Stimulated activated CD4-positive, alpha-beta T cell treated with anti-CD3 and anti-CD28 coated beads, Interleukin-12 subunit alpha, Interleukin-12 subunit beta, amount 100 ng/mL, for 24 hours (primary cell): ENCODE results near the gene EBF4.

Experiments used
- DNase-seq, 2 experiments: peaks; one replicate each; pipeline ENCODE4 v3.0.0-alpha.2; 2020; ENCODE audit warnings: low read depth in 2 of 2

Gene EBF4

GRCh38 chr20:2700913-2701620, 8.5 kb downstream of the EBF4 start:
- no peak for DNase-seq

- DNase-seq = no peak
These were observed 9.1 kb downstream of the EBF4 start for GRCh38 chr20:2701671-2702081.

DNA sequence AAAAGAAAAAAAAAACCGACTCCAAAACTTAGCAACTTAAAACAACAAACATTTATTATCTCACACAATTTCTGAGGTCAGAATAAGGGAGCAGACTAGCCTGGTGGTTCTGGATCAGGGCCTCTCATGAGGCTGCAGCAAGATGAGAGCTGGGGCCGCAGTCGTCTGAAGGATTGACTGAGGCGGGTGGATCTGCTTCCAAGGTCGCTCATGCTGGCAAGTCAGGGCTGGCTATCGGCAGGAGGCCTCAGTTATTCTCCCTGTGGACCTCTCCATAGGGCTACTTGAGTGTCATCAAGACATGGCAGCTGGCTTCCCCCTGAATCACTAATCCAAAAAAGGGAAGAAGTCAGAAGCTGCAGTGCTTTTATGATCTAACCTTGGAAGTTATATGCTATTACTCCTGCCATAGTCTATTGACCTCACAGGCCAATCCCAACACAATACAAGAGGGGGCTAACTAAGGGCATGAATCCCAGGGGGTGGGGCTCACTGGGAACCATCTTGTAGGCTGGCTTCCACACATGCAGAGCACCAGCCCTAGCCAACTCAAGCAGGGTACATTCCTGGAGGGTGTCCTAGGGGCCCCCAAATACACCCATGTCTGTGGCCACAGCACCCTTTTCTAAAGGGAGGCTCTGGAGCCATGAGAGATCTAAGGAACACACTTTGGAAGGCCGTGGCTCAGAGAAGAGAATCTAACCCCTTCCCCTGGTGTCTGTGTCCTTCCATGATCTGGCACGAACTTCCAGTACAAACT, 11.3 kb downstream of the EBF4 start:
- DNase-seq = no peak

DNA sequence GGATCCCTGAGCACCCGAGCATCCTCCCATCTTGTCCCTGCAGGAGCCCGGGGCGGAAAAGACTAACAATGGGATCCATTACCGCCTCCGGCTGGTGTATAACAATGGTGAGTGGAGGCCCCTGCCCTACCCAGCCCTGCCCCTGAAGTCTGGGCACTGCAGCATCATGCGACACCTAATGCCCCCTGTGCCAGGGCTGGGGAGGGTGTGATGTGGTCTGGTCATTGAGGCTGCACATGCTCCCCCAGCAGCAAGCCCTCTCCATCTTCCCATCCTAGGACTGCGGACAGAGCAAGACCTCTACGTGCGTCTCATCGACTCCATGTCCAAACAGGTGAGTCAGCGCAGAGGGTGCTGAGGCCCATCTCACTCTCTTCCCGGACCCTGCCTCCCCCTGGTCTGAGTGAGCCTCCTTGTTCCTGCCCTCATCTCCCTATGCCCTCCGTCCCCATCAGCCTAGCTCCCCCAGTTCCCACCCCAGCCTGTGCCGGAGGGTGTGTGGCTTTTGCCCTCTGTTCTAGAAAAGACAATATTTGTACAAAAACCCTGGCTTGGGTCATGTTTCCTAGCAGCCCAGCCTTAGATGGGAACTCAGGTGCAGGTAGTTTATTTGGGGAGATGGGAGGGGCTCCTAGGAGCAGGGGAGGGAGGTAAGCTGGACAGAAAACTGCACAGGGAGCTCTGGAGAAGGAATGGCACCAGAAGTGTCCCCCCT, 13.5 kb downstream of the EBF4 start:
- DNase-seq = no peak

GRCh38 chr20:2706688-2707352, 14.2 kb downstream of the EBF4 start:
- DNase-seq = no peak

DNA sequence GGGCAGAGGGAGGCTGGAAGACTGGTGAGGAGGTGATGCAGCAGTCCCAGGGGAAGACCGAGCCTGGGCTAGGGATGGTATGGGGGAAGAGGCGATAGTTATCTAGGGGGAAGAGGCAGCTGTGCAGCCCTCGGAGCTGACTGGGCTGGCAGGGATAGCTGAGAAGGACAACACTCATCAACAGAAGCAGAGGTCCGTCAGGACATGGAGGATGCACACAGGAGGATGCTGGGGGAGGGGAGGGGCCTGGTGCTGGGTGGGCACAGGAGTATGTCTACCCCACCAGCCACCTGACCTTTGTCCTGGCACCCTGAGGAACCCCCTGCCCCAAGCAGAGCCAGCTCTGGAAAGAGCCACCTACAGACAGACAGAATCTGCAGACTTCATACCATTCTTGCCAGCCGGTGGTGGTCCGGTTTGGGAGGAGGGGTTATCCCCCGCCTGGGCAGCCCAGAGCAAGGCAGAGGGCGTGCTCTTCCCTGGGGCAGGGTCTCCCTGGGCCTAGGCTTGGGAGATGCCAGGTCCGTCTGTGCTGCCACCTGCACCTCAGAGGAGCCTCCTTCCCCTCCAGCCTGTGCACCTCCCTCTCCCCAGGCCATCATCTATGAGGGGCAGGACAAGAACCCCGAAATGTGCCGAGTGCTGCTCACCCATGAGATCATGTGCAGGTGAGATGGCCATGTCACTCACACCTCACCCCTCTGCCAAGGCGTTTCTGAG, 14.9 kb downstream of the EBF4 start:
- DNase-seq = no peak

GRCh38 chr20:2708073-2708415, 15.5 kb downstream of the EBF4 start:
- DNase-seq = no peak

DNA sequence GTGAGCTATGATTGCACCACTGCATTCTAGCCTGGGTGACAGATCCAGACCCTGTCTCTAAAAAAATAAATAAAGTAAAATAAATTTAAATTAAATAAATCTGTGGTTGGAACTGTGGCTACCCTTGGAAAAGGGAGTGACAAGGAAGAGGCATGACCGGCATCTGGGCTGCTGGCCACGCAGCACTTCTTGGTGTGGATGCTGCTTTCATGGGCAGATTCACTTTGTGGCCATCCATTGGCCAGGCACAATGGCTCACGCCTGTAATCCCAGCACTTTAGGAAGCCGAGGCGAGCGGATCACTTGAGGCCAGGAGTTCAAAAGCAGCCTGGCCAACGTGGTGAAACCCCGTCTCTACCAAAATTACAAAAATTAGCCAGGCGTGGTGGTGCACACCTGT, 16.1 kb downstream of the EBF4 start:
- DNase-seq = no peak

GRCh38 chr20:2709205-2709981, 16.8 kb downstream of the EBF4 start:
- DNase-seq = no peak

GRCh38 chr20:2713285-2713684, 20.7 kb downstream of the EBF4 start:
- no peak for DNase-seq

DNA sequence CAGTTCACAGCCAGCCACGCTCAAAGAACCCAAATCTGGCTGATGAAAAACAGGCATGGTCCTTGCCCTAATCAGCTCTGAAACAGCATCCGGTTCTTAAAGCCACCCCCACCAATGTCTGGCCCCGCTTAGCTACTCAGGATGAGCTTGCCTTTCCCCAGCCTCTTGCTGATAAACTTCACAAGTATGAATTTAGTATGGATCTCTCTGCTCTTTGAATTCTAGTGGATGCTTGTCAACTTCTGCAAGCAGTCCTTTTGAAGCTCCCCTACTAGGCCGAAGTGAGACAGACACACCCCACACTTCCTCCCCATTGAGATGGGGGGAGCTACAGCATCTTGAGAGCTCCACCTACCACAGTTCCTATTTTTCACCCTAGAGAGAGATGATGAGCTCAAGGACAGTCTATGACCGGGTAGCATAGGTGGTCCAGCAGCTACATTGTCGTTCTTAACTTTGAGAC, 36.7 kb downstream of the EBF4 start:
- DNase-seq = no peak

- DNase-seq = no peak
These were observed 37.2 kb downstream of the EBF4 start for GRCh38 chr20:2729791-2730190.

DNA sequence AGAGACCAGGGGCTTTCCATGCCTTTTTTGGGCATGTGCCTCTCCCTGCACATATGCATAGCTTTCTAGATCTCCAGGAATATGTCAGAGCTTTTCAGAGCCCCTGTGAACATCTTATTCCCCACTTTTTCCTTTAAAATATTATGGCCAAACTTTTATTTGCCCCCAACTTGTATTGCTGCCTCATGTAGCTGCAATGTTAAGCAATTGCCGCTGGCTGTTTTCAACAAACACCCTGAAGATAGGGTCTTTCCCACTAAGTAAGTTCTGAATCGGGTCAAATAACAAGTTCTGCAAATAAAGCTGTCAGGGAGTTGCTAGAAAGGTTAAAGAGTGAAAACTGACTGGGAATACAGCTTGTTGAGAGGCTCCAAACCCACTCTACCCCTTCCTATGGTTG, 42.3 kb downstream of the EBF4 start:
- no peak for DNase-seq

GRCh38 chr20:2736441-2736840, 43.9 kb downstream of the EBF4 start:
- no peak for DNase-seq

DNA sequence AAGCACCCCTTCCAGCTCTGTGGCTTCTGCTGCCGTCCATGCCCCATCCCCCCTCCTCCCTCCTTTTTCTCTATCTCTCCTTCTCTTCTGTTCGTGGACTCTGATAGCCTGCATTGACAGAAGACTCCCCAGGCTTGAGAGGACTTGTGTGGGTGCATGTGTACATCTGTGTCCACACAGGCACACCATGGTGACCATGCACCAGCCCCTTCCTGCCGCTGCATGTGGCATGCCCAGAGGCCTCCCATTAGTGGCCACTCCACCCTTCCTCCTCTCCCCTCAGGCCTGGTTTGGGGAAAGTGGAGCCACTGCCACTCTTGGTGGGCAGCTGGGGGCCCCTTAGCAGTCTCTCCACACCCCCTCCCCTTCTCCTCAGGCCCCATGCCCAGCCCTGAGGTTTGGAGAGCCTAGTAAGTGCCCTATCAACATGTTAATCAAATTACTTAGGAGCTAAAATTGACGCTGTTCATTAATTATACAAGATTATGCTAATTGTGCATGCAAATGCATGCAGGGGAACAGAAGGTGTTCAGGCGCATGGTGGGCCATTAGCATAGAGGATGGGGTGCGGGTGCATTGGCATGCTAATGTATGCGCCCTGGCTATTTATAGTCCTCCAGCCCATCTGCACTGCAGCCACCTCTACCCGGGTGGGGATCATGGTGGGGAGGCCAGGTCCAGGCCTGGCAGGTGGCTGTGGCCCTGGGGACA, 45.9 kb downstream of the EBF4 start:
- DNase-seq = no peak

DNA sequence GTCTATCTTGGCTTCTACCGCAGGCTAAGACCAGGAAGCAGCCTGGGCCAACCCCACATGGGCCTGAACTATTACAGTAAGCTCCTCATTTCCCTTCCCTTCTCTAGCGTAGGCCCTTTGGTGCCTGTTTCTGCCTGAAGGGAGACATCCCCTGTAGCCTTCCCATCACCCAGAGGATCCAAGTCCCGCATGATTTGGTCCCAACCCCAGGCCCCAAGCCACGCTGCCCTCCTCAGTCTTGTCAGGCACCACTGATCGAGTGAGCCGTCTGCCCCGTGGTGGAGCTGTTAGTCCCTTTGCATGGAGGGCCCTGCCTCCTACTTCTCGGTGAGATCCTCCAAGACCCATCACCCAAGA, 46.4 kb downstream of the EBF4 start:
- DNase-seq = no peak

DNA sequence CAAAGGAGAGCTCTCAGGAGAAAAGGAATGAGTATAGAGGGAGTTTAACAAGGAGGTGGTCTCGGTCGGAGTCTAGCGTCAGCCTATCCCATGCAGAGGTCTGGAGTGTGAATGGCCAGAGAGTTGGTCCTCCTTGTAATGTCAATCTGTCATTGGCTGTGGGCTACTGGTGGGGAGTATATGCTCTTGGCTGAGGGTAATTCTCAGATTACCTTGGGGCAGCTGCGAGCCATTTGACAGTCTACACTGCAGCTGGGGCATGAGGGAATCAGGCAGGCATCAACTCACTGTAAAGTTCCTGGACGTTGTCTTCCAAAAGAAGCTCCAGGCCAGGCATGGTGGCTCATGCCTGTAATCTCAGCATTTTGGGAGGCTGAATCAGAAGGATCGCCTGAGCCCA, 48.1 kb downstream of the EBF4 start:
- DNase-seq = no peak

DNA sequence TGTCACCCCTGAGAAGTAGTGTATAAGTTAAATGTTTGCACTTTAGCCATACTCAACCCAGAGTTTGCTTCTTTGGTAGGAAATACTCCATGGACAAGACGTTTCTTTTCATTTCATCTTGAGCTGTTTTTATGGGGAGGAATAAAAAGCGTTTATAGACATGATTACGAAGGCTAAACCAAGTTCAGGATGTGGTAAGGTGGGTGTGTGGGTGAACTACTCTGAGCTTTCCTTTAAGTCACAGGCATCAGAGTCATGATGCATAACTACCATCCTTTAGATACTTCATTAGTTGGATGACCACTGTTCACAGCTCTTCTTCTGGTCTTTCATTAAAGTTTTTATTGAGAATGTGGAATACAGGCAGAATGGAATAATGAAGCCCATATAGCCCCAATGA, 48.9 kb downstream of the EBF4 start:
- no peak for DNase-seq

DNA sequence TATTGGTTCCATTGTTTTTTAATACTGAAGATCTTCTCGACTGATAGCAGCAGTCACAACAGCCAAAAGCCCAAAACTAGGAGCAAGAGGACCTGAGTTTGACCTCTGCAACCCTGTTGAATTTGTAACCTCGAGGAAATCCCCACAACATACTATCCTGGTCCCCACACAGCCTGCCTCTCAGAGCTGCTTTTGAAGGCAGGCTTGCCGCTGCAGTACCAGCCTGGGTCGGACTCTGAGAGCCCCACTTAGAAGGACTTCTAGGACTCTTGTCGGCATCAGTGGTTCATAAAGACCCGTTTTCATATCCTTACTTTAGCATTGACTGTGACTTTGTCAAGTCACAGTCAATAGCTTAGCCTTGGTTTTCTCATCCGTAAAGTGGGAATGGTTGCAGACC, 49.3 kb downstream of the EBF4 start:
- DNase-seq = no peak

GRCh38 chr20:2742431-2742830, 49.9 kb downstream of the EBF4 start:
- DNase-seq = no peak
